HTERT RPE-1 (cell line): ENCODE results near the gene ACSF2.
"Not testable (repeated sequence)": the region's sequence is repeated elsewhere in the genome, so short reads cannot be mapped to it uniquely, and the experiment has no call there.

Experiments
- in situ Hi-C: fragments of 300-500 bp; cut with MboI; formaldehyde crosslinking; loops from 4 replicates; pipeline ENCODE4 v1.14.3; 2020; ENCODE audit warnings: low sequenced_read_pairs

ACSF2 gene

DNA sequence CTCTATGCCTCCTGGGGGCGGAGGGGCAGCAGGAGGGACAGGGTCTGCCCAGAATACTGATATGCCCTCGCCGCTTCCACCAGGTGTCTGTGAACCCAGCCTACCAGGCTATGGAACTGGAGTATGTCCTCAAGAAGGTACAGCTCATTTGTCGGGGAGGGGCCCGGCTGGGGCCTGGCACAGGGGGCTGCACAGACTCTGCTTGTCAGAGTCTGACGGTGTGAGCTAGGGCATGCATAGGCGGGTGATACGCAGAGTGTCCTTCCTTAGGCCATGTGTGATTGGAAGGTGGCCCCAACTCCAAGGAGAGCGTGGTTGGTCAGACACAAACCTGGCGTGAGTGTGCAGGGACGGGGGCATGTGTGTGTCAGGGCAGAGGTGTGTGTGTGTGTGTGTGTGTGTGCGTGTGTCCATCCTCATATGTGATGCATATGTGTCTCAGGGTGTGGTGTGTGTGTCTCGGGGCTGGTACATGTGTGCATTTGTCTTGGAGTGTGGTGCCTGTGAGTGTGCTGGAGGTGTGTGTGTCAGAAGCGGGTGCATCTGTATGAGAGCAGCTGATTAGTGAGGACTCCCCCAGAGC, 35.6 kb downstream of the ACSF2 start:
- in situ Hi-C loops, result no loop called here

- in situ Hi-C loops, result no loop called here
These were observed 36.4 kb downstream of the ACSF2 start for GRCh38 chr17:50462446-50462845.

- in situ Hi-C loops, result no loop called here
These were observed 38.1 kb downstream of the ACSF2 start for GRCh38 chr17:50464121-50464520.

GRCh38 chr17:50464736-50465135, 38.7 kb downstream of the ACSF2 start:
- in situ Hi-C loops, result no loop called here

DNA sequence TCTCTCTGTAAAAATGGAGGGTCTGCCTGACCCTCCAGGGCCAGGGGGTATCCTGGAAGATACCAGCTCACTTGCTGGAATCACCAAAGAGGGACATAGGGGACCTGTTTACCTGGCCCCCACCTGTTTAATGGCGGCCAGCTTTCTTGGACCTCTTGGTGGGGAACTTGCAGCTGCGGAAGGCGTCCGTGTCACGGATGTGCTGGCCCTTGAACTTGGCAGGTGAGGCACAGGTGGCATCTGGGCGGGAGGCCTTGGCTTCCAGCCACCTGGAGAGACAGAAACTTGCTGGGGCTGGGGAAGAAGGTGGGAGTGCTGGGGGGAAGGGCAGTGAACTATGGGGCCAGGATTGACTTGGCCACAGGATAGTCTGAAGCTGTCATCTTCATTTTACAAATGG, 39.2 kb downstream of the ACSF2 start:
- in situ Hi-C loops, result no loop called here

- in situ Hi-C loops, result no loop called here
These were observed 39.6 kb downstream of the ACSF2 start for GRCh38 chr17:50465635-50466034.

DNA sequence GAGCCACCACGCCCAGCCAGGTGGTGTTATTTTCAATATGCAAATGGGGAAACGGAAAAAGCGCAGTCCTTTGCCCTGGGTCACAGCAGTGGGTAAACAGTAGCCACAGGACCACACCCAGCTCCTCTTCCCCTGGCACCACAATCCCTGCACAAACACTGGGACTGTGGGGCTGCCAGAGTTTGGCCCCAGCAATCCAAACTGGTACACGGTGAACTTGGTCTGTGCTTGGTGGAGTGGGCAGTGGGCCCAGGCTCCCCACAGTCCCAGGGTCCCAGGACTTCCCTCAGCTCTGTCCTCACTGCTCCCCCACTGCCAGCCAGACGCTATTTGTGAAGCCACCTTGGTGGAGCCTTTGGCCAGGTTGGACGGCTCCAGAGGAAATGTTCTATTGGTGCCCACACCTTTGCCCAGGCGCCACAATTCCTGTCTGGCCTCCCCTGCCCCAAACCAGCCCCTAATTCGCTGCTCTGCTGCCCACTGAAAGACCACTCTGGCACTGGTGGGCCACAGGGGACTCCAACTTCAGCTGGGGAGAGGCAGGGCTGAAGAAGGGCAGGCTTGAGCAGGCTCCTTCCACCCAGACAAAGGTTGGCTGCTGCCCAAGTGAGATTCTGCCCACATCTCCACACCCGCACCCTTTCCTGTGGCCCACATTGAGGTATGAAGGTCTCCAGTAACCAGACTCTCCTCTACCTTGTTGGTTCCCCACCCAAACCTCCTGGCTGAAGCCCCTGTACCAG, 40.5 kb downstream of the ACSF2 start:
- in situ Hi-C loops, result no loop called here

GRCh38 chr17:50467114-50467854, 41.3 kb downstream of the ACSF2 start:
- in situ Hi-C loops, result no loop called here

DNA sequence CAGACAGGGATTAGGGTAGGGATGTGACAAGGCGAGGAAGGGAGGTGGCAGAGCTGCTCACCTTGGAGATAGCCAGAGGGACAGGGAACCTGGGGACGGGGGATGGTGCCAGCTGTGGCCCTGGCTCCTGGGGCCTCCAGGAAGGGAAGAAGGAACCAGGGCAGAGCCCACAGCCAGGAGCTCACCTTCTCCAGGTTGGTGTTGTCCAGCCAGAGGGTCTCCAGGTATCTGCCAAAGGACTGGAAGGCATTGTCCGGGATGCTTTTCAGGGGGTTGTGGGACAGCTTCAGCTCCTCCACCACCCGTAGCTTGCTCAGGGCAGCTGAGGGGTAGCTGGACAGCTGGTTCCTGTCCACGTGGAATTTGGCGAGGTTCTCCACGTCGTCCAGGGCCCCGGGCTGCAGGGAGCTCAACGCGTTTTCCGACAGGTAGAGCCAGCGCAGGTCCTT, 41.9 kb downstream of the ACSF2 start:
- in situ Hi-C loops, result no loop called here

DNA sequence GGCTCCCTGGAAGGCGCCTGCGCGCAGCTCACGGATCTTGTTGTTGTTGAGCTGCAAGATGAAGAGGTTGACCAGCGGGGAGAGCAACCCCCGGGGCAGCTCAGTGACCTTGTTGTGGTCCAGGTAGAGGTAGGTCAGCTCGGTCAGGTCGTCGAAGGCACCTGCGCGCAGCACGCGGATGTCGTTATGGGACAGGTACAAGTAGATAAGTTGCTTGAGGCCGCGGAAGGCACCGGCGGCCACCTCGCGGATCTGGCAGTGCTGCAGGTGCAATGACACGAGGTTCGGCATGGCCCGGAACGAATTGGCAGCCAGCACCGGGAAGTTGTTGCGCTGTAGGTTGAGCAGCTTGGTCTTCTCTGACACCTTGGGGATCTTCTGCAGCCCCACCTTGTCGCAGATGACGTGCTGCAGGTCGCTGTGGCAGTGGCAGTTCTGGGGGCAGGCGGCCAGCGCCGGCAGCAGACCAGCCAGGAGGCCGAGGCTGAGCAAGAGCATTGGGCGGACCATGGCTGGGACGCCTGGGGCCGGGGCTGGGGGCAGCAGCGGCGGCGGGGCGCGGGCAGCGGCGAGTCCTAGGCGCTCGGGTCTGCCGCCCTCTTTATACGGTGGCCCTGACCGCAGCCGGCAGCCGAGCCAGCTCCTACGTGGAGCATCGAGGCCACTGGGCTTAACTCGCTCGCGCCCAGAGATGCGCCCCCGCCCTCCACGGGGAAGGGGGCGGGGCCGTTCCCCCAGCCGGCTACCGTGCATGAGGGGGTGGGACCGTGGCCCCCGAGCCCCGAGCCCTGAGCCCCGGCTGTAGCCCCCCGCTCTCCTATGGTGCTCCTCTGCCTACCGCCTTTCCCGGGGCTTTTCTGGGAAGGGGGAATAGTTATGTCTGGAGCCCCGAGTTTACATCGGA, 42.5 kb downstream of the ACSF2 start, which contains the start of gene CHAD:
TSS of gene CHAD (minus strand) at position 577 of the 904 bp plus-strand sequence. CDS start at position 510, 67 bp downstream.
- in situ Hi-C loops, result no loop called here

- in situ Hi-C loops, result no loop called here
These were observed 43.2 kb downstream of the ACSF2 start for GRCh38 chr17:50469208-50469605.

- in situ Hi-C loops, result no loop called here
These were observed 43.8 kb downstream of the ACSF2 start for GRCh38 chr17:50469671-50470305.

DNA sequence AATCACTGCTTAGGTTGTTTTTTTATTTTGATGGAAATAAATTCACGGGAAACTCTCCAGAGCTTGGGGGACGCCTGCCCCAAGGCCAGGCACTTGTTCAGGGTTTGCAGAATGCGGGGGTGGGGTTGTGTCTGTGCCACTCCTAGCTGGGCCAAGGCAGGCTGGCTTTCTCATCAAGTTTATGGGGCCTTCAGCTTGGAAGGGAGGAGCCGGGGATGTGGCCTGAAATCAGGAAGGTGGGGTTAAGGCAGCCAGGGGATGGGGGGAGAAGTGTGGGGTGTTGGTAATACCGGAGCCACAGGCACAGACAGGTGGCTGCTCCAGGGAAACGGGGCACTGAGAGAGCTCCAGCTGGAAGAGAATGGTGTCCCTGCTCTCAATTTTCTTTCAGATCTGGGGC, 44.4 kb downstream of the ACSF2 start:
- in situ Hi-C loops, result no loop called here

DNA sequence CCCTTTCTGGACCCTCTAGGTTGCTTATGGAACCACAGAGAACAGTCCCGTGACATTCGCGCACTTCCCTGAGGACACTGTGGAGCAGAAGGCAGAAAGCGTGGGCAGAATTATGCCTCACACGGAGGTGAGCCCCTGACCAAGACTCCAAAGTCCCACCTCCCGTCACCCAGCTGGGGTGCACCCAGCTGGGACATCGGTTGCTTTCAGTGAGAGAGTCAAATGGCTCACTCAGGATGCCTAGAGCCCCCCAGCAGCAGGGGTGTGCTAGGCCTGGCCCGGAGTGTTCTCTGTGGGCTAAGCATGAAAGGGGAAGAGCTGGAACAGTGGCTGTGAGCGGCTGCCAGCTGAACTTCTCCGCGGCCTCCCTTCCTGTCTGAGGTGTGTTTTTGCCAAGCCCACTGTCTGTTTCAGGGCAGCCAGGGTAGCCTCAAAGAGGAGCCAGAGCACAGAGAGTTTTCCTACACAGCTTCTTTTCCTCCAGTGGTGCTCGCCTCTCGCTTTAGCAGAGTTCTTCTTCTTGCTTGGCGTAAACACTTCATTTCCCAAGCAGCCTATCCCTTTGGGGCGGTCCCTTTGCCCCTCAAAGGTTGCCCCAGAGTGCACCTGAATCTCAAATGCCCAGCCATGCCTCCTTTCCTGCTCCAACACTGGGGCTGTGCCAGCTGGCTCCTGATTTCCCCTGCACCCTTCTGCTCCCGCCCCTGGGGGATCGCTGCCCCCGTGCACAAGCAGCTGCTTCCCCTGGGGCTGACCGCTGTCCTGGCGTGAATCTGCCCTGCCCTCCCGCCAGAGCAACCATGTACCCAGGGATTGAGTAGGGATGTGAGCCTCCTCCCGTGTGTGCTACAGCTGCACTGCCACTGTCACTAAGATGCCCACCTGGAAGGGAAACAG, 45.2 kb downstream of the ACSF2 start:
- in situ Hi-C loops, result no loop called here

GRCh38 chr17:50472286-50472685, 46.3 kb downstream of the ACSF2 start:
- in situ Hi-C loops, result no loop called here

- in situ Hi-C loops, result not testable (repeated sequence)
These were observed 46.7 kb downstream of the ACSF2 start for GRCh38 chr17:50472761-50473161.

DNA sequence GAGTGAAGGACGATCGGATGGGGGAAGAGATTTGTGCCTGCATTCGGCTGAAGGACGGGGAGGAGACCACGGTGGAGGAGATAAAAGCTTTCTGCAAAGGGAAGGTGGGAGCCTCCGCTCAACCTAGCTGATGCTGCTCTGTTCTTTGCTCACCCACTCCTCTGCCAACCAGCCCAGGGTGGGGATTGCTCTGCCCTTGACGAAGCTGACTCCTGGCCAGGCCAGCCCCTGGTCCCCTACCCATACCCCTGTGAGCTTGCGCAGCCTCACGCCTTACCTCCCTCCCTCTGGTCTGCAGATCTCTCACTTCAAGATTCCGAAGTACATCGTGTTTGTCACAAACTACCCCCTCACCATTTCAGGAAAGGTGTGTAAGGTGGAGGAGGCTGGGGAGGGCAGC, 47.9 kb downstream of the ACSF2 start:
- in situ Hi-C loops, result no loop called here

DNA sequence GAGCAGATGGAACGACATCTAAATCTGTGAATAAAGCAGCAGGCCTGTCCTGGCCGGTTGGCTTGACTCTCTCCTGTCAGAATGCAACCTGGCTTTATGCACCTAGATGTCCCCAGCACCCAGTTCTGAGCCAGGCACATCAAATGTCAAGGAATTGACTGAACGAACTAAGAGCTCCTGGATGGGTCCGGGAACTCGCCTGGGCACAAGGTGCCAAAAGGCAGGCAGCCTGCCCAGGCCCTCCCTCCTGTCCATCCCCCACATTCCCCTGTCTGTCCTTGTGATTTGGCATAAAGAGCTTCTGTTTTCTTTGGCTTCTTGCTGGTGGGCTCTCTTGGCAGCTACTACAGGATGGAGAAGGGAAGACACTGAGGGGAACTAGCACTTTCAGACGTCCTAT, 48.5 kb downstream of the ACSF2 start:
- in situ Hi-C loops, result no loop called here

DNA sequence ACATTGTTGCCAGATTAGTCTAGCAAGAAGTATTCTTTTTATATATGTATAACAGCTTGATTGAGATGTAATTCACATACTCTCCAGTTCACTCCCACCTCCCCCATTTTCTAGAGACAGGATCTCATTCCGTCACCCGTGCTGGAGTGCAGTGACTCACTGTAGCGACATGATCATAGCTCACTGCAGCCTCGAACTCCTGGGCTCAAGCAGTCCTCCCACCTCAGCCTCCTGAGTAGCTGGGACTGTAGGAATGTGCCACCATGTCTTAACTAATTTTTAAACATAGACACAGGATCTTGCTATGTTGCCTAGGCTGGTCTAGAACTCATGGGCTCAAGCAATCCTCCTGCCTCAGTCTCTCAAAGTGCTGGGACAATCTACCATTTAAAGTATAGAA, 49.3 kb downstream of the ACSF2 start:
- in situ Hi-C loops, result no loop called here
